Lung (tissue), 12 donors: ENCODE data around the gene CYP26A1. TPM values are rescaled to one million over a fixed set of nuclear protein-coding genes. Genes with fewer than 3 reads are reported as not detected.

ENCODE experiments used
- ATAC-seq: fragments of 200-7000 bp; cut with Tn5 transposase; one replicate; pipeline ENCODE4 v1.9.1; 2020; ENCODE audit warnings: moderate number of reproducible peaks; ENCODE audit not compliant: insufficient read depth, low FRiP score
- DNase-seq, 3 donors: peaks; one replicate each; pipeline ENCODE4 v3.0.0-alpha.2; 2013 to 2017
- H3K27ac ChIP-seq, 2 donors: one replicate each; pipeline ENCODE4 v1.5.1; 2013; ENCODE audit warnings: mild to moderate bottlenecking in 2 of 2, moderate library complexity in 2 of 2, control low read depth in 1 of 2, inconsistent platforms in 1 of 2, low read depth in 1 of 2, low read length in 1 of 2
- H3K27me3 ChIP-seq, 3 donors: one replicate each; pipeline ENCODE4 v1.5.1; 2013; ENCODE audit warnings: low read length in 2 of 3; ENCODE audit not compliant: control insufficient read depth in 3 of 3, insufficient read depth in 3 of 3
- H3K36me3 ChIP-seq, 4 donors: one replicate each; pipeline ENCODE4 v1.5.1; 2013; ENCODE audit warnings: low read length in 4 of 4, mild to moderate bottlenecking in 1 of 4, moderate library complexity in 1 of 4; ENCODE audit not compliant: control insufficient read depth in 4 of 4, insufficient read depth in 4 of 4
- H3K4me1 ChIP-seq, 5 donors: one replicate each; pipeline ENCODE4 v1.5.1; 2013; ENCODE audit warnings: low read length in 5 of 5, mild to moderate bottlenecking in 2 of 5, moderate library complexity in 1 of 5; ENCODE audit not compliant: control insufficient read depth in 5 of 5, insufficient read depth in 5 of 5
- H3K4me3 ChIP-seq: one replicate; pipeline ENCODE4 v1.5.1; 2013; ENCODE audit warnings: mild to moderate bottlenecking, control low read depth, moderate library complexity
- H3K9ac ChIP-seq, 2 donors: one replicate each; pipeline ENCODE4 v1.5.1; 2013; ENCODE audit warnings: low read length in 2 of 2, control low read depth in 1 of 2; ENCODE audit not compliant: insufficient read depth in 1 of 2
- H3K9me3 ChIP-seq, 4 donors: one replicate each; pipeline ENCODE4 v1.5.1; 2013; ENCODE audit warnings: low read length in 3 of 4, mild to moderate bottlenecking in 1 of 4, moderate library complexity in 1 of 4; ENCODE audit not compliant: control insufficient read depth in 4 of 4, insufficient read depth in 3 of 4
- WGBS, 2 donors: extraction: QIAGEN DNeasy Blood & Tissue Kit; methylation state at CpG; one replicate each; pipeline ENCODE4 v1.1.7; 2013; 5-methylcytosine and 5-hydroxymethylcytosine counted together
- polyA plus RNA-seq, 2 donors: library from polyadenylated mRNA; stranded (reverse); fragments of 200-250 nt; gene quantifications; one replicate each; pipeline ENCODE4 v1.2.1, GENCODE V29; 2013
- total RNA-seq, 2 donors: library from RNA; depleted of rRNA in 1 of 2; stranded (reverse); fragments of >200 nt in 1 of 2; gene quantifications; one replicate each; pipeline ENCODE4 v1.2.1, GENCODE V29; 2014 to 2021
- TF ChIP-seq, protein P1 (sequence below): IDR thresholded peaks from 2 replicates; pipeline ENCODE4 v1.5.1; 2012; ENCODE audit warnings: mild to moderate bottlenecking; ENCODE audit errors: control extremely low read depth, extremely low read depth
- donor health status: control.
- donor health status: control.
- donor health status: Bipolar disorder and iron deficiency.
- donor health status: healthy.
- donor health status: DM: yes; HTN: yes; CAD: no.

Gene CYP26A1
- total and polyA plus RNA-seq, 4 donors: 0.02 to 0.08 TPM; not detected in 2

DNA sequence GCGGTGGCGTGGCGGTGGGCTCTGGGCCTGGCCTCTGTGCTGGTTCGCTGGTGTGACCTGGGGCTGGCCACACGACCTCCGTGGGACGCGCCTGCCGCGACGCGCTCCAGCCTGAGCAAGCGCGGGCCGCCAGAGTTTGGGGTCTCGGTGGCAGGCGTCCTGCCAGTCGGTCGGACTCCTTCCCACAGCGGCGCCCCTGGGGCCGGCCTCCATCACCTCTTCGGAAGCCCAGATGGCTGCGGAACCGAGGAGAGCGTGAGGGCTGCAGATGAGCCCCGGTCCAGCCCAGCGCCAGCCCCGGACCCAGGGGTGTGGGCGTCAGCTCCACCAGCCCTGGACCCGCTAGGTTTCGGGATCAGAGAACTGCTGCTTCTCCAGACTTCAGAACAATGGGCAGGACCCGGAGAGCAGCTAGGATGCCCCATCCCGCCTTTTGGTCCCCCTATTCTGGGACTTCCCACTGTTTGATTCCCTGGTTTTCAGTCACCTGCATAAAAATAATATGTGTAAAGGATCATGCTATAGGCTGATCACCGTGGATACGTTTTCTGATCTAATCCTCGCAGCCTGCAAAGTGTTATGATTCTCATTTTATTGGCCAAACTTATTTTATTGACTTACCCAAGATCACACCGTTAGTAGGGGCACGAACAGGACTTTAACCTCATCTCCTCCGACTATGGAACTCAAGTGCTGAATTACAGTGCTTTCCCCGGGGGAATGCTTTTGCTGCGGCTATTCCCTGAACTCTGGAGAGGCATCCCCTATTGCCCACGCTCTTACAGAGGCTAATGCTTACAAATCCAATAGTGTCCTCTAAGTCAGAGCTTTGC lies 10.3 kb upstream of the CYP26A1 start:
- H3K27me3 ChIP-seq: peaks cover 0 to 88% (median 81%) of the 10 kb centered on the region in 3 donors
- H3K9me3 ChIP-seq: peaks cover 0 to 7% (median 0%) of the 10 kb centered on the region in 4 donors
- H3K4me1 ChIP-seq: peaks cover 0 to 24% (median 16%) of the 10 kb centered on the region in 5 donors
- DNase-seq (no peak), ATAC-seq (no peak)
- H3K36me3 ChIP-seq: peaks cover 0 to 3% (median 0%) of the 10 kb centered on the region in 4 donors
- TF ChIP-seq, protein P1, sequence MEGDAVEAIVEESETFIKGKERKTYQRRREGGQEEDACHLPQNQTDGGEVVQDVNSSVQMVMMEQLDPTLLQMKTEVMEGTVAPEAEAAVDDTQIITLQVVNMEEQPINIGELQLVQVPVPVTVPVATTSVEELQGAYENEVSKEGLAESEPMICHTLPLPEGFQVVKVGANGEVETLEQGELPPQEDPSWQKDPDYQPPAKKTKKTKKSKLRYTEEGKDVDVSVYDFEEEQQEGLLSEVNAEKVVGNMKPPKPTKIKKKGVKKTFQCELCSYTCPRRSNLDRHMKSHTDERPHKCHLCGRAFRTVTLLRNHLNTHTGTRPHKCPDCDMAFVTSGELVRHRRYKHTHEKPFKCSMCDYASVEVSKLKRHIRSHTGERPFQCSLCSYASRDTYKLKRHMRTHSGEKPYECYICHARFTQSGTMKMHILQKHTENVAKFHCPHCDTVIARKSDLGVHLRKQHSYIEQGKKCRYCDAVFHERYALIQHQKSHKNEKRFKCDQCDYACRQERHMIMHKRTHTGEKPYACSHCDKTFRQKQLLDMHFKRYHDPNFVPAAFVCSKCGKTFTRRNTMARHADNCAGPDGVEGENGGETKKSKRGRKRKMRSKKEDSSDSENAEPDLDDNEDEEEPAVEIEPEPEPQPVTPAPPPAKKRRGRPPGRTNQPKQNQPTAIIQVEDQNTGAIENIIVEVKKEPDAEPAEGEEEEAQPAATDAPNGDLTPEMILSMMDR: no peak
- 25 to 37% methylated on average over 43 of the region's 43 CpGs for WGBS, 2 donors
- no peak overlapping the region for H3K9ac ChIP-seq
- no peak overlapping the region for H3K4me3 ChIP-seq
- no peak overlapping the region for H3K27ac ChIP-seq

DNA sequence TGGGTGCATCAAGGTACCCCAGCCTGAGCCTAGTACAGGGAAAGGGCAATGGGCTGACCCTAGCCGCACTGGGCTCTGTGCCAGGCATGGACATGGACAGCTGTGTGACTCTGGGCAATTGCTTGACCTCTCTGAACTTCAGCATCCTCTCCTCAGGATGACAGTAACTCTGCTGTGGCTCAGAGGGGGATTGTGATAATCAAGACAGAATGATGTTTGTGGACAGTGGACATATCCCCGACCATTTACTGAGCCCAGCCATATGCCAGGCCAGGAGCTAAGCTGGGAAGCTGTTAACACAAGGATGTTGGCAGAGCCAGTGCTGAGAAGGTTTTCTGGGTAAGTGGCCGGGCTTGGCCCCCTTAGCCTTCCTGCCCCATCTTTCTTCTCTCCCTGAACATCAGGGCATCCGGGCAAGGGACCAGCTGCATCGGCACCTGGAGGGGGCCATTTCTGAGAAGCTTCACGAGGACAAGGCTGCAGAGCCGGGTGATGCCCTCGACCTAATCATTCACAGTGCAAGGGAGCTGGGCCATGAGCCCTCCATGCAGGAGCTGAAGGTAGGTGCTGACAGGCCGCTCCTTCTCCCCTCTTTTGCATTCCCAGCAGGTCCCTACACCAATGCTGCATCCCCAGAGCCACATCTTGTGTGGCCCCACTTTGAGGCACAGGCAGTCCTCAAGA lies 9.6 kb upstream of the CYP26A1 start:
- no peak for ATAC-seq
- Histone ChIP-seq H3K36me3 (no peaks in the 10 kb centered on the region), H3K9me3 (peaks cover 0 to 9% (median 0%) of the 10 kb centered on the region in 4 donors), H3K27ac (no peak overlapping the region), H3K9ac (no peak overlapping the region), H3K27me3 (peaks cover 2 to 92% (median 82%) of the 10 kb centered on the region in 3 donors), H3K4me1 (peaks cover 0 to 31% (median 22%) of the 10 kb centered on the region in 5 donors), H3K4me3 (no peak overlapping the region)
- WGBS, 2 donors: 81 to 82% methylated on average over 9 of the region's 9 CpGs
- TF ChIP-seq, protein P1: no peak
- DNase-seq: no peak

- H3K27ac ChIP-seq: no peak overlapping the region
- H3K4me3 ChIP-seq: no peak overlapping the region
- TF ChIP-seq, protein P1: no peak
- H3K36me3 ChIP-seq: no peaks in the 10 kb centered on the region
- WGBS, 2 donors: 78 to 84% methylated on average over 12 of the region's 12 CpGs
- no peak overlapping the region for H3K9ac ChIP-seq
- peaks cover 5 to 92% (median 78%) of the 10 kb centered on the region in 3 donors for H3K27me3 ChIP-seq
- DNase-seq: no peak
- ATAC-seq: no peak
- peaks cover 0 to 9% (median 0%) of the 10 kb centered on the region in 4 donors for H3K9me3 ChIP-seq
- peaks cover 0 to 31% (median 15%) of the 10 kb centered on the region in 5 donors for H3K4me1 ChIP-seq
Observed at GRCh38 chr10:93064874-93065660, 8.6 kb upstream of the CYP26A1 start.
